Calu3 (cell line): Measurements from ENCODE around the gene ASTL. TPM values are rescaled to one million over a fixed set of nuclear protein-coding genes. Genes with fewer than 3 reads are reported as not detected.
"Not testable (repeated sequence)": the region's sequence is repeated elsewhere in the genome, so short reads cannot be mapped to it uniquely, and the experiment has no call there.

Source experiments
- BruUV-seq: library from RNA; stranded (reverse); fragments of 400-500 nt; replicated peaks from 2 replicates; lab custom pipeline; 2021; lab: Mats Ljungman, UMichigan
- CTCF ChIA-PET: fragments of 300-600 bp; sonication (Branson Sonifier 250); formaldehyde crosslinking; loops from one replicate; lab custom pipeline; 2022; ENCODE audit warnings: antibody characterized with exemption; lab: Charles Lee
- DNase-seq: peaks from one replicate; pipeline ENCODE4 v3.0.0; 2022
- H3K27ac Mint-ChIP-seq: one replicate; pipeline ENCODE4 v1.8.0; 2022; ENCODE audit warnings: mixed read lengths; ENCODE audit not compliant: unreplicated experiment
- H3K27me3 Mint-ChIP-seq: one replicate; pipeline ENCODE4 v1.8.0; 2022; ENCODE audit warnings: mixed read lengths; ENCODE audit not compliant: unreplicated experiment
- H3K36me3 Mint-ChIP-seq: one replicate; pipeline ENCODE4 v1.8.0; 2022; ENCODE audit warnings: mild to moderate bottlenecking, moderate library complexity, mixed read lengths; ENCODE audit not compliant: insufficient read depth, unreplicated experiment
- H3K4me1 Mint-ChIP-seq: one replicate; pipeline ENCODE4 v1.8.0; 2022; ENCODE audit warnings: mild to moderate bottlenecking, low read depth, mixed read lengths; ENCODE audit not compliant: unreplicated experiment
- H3K4me3 Mint-ChIP-seq: one replicate; pipeline ENCODE4 v1.8.0; 2022; ENCODE audit warnings: mild to moderate bottlenecking, low read depth, moderate library complexity, mixed read lengths; ENCODE audit not compliant: unreplicated experiment
- H3K9me3 Mint-ChIP-seq: one replicate; pipeline ENCODE4 v1.8.0; 2022; ENCODE audit warnings: low read depth, mixed read lengths; ENCODE audit not compliant: unreplicated experiment
- CTCF ChIP-seq: fragments of 200-600 bp; IDR thresholded peaks from one replicate; pipeline ENCODE4 v1.8.0; 2022; ENCODE audit warnings: antibody characterized with exemption; ENCODE audit not compliant: unreplicated experiment
- intact Hi-C: fragments of 100-400 bp; cut with micrococcal nuclease; formaldehyde crosslinking; loops from one replicate; pipeline ENCODE4 v1.10.0; 2022; ENCODE audit not compliant: unreplicated experiment
- total RNA-seq: library from RNA; stranded (reverse); gene quantifications from 2 replicates; pipeline ENCODE4 v1.2.3, GENCODE V29; 2022

Gene ASTL
- total RNA-seq, 1 experiment from 2014 or later = not detected

GRCh38 chr2:96163768-96164429 lies 25.6 kb upstream of the ASTL start:
- no peak for TF ChIP-seq CTCF
- H3K4me3 Mint-ChIP-seq = no peak overlapping the region
- no peaks in the 10 kb centered on the region for H3K4me1 Mint-ChIP-seq
- intact Hi-C loops = no loop called here
- H3K27ac Mint-ChIP-seq = no peak overlapping the region
- no peaks in the 10 kb centered on the region for H3K36me3 Mint-ChIP-seq
- no TSS peak for BruUV-seq
- peaks cover 45% of the 10 kb centered on the region for H3K27me3 Mint-ChIP-seq
- no peak for DNase-seq
- CTCF ChIA-PET = no interaction called here
- H3K9me3 Mint-ChIP-seq = no peaks in the 10 kb centered on the region

GRCh38 chr2:96163415-96163767 lies 25.1 kb upstream of the ASTL start:
- BruUV-seq = no TSS peak
- CTCF ChIA-PET = no interaction called here
- no peaks in the 10 kb centered on the region for H3K36me3 Mint-ChIP-seq
- H3K9me3 Mint-ChIP-seq = no peaks in the 10 kb centered on the region
- intact Hi-C loops = no loop called here
- TF ChIP-seq CTCF = no peak
- no peak overlapping the region for H3K27ac Mint-ChIP-seq
- H3K27me3 Mint-ChIP-seq = peaks cover 50% of the 10 kb centered on the region
- DNase-seq = no peak
- H3K4me3 Mint-ChIP-seq = no peak overlapping the region
- H3K4me1 Mint-ChIP-seq = no peaks in the 10 kb centered on the region

- no TSS peak for BruUV-seq
- H3K4me1 Mint-ChIP-seq = no peaks in the 10 kb centered on the region
- peaks cover 54% of the 10 kb centered on the region for H3K27me3 Mint-ChIP-seq
- no peak for DNase-seq
- intact Hi-C loops = no loop called here
- TF ChIP-seq CTCF = no peak
- H3K36me3 Mint-ChIP-seq = no peaks in the 10 kb centered on the region
- H3K27ac Mint-ChIP-seq = no peak overlapping the region
- H3K9me3 Mint-ChIP-seq = no peaks in the 10 kb centered on the region
- no peak overlapping the region for H3K4me3 Mint-ChIP-seq
- CTCF ChIA-PET = no interaction called here
Observed at GRCh38 chr2:96161898-96162297, 23.6 kb upstream of the ASTL start.

- H3K4me1 Mint-ChIP-seq, H3K27ac Mint-ChIP-seq, intact Hi-C loops, BruUV-seq, CTCF ChIA-PET, DNase-seq, H3K9me3 Mint-ChIP-seq, H3K36me3 Mint-ChIP-seq, H3K4me3 Mint-ChIP-seq: not testable (repeated sequence)
- peaks cover 61% of the 10 kb centered on the region for H3K27me3 Mint-ChIP-seq
Observed at GRCh38 chr2:96160366-96160765, 22.1 kb upstream of the ASTL start.

- CTCF ChIA-PET = no interaction called here
- intact Hi-C loops = no loop called here
- Mint-ChIP-seq H3K9me3 (no peaks in the 10 kb centered on the region), H3K4me3 (no peak overlapping the region), H3K4me1 (no peaks in the 10 kb centered on the region), H3K27me3 (peaks cover 72% of the 10 kb centered on the region), H3K27ac (no peak overlapping the region), H3K36me3 (no peaks in the 10 kb centered on the region)
- no peak for TF ChIP-seq CTCF
- DNase-seq = no peak
- BruUV-seq = no TSS peak
Observed at GRCh38 chr2:96159084-96159830, 21.0 kb upstream of the ASTL start.
